Mesenchymal stem cell (in vitro differentiated cells and primary cell): ENCODE measurements around the gene ENPP1.

Experiments
- DNase-seq: peaks from one replicate; pipeline ENCODE4 v3.0.0-alpha.2; 2013
- H2AFZ ChIP-seq: one replicate; pipeline ENCODE4 v1.6.1; 2013; ENCODE audit warnings: low read depth, mild to moderate bottlenecking, control low read depth, inconsistent platforms, low read length, moderate library complexity
- H2AK5ac ChIP-seq: 2 replicates; pipeline ENCODE4 v1.6.1; 2013; ENCODE audit warnings: low read length, moderate library complexity, mild to moderate bottlenecking, inconsistent platforms; ENCODE audit not compliant: severe bottlenecking
- H2BK120ac ChIP-seq: one replicate; pipeline ENCODE4 v1.6.1; 2013; ENCODE audit warnings: low read depth, mild to moderate bottlenecking, inconsistent platforms, low read length, moderate library complexity
- H2BK12ac ChIP-seq, 2 experiments: one replicate each; pipeline ENCODE4 v1.6.1; 2013; ENCODE audit warnings: inconsistent platforms in 2 of 2, low read length in 2 of 2, mild to moderate bottlenecking in 2 of 2, moderate library complexity in 2 of 2, control low read depth in 1 of 2
- H2BK15ac ChIP-seq: one replicate; pipeline ENCODE4 v1.6.1; 2013; ENCODE audit warnings: mild to moderate bottlenecking, low read depth, inconsistent platforms; ENCODE audit not compliant: poor library complexity, severe bottlenecking
- H2BK5ac ChIP-seq: 2 replicates; pipeline ENCODE4 v1.6.1; 2013; ENCODE audit warnings: low read depth, mild to moderate bottlenecking, low read length, control low read depth, inconsistent platforms; ENCODE audit not compliant: poor library complexity, severe bottlenecking
- H3K14ac ChIP-seq, 2 experiments: one replicate each; pipeline ENCODE4 v1.6.1; 2013; ENCODE audit warnings: inconsistent platforms in 2 of 2, low read length in 2 of 2, control low read depth in 1 of 2, mild to moderate bottlenecking in 1 of 2, moderate library complexity in 1 of 2
- H3K18ac ChIP-seq, 2 experiments: one replicate each; pipeline ENCODE4 v1.6.1; 2013; ENCODE audit warnings: inconsistent platforms in 2 of 2, low read length in 2 of 2, control low read depth in 1 of 2, low read depth in 1 of 2, mild to moderate bottlenecking in 1 of 2
- H3K23ac ChIP-seq, 2 experiments: one replicate each; pipeline ENCODE4 v1.6.1; 2013; ENCODE audit warnings: inconsistent platforms in 2 of 2, low read length in 2 of 2, mild to moderate bottlenecking in 2 of 2, moderate library complexity in 2 of 2, control low read depth in 1 of 2
- H3K27ac ChIP-seq: 2 replicates; pipeline ENCODE4 v1.5.1; 2013; ENCODE audit warnings: mild to moderate bottlenecking, moderate library complexity, low read length, control low read depth, inconsistent platforms; ENCODE audit not compliant: poor library complexity, severe bottlenecking
- H3K27me3 ChIP-seq, 2 experiments: 2 replicates each; pipeline versions ENCODE4 v1.6.1 to v1.7.0; 2013; ENCODE audit warnings: low read length in 2 of 2, mild to moderate bottlenecking in 2 of 2, moderate library complexity in 2 of 2, control low read depth in 1 of 2, inconsistent platforms in 1 of 2; ENCODE audit not compliant: control insufficient read depth in 1 of 2, insufficient read depth in 1 of 2
- H3K36me3 ChIP-seq, 2 experiments: 2 replicates each; pipeline versions ENCODE4 v1.6.1 to v1.7.0; 2013; ENCODE audit warnings: low read length in 2 of 2, control low read depth in 1 of 2, inconsistent platforms in 1 of 2, low read depth in 1 of 2, mild to moderate bottlenecking in 1 of 2; ENCODE audit not compliant: insufficient read depth in 2 of 2, control insufficient read depth in 1 of 2
- H3K4ac ChIP-seq, 2 experiments: one replicate each; pipeline ENCODE4 v1.6.1; 2013; ENCODE audit warnings: inconsistent platforms in 2 of 2, low read length in 2 of 2, mild to moderate bottlenecking in 2 of 2, moderate library complexity in 2 of 2, control low read depth in 1 of 2, low read depth in 1 of 2
- H3K4me1 ChIP-seq: 2 replicates; pipeline ENCODE4 v1.6.1; 2013; ENCODE audit warnings: low read depth, low read length, control low read depth; ENCODE audit not compliant: control insufficient read depth, insufficient read depth
- H3K4me2 ChIP-seq: 2 replicates; pipeline ENCODE4 v1.6.1; 2013; ENCODE audit warnings: low read length, mild to moderate bottlenecking, inconsistent platforms; ENCODE audit not compliant: poor library complexity, severe bottlenecking
- H3K4me3 ChIP-seq, 2 experiments: 2 replicates each; pipeline versions ENCODE4 v1.5.1 to v1.7.0; 2013; ENCODE audit warnings: low read length in 2 of 2, mild to moderate bottlenecking in 2 of 2, control low read depth in 1 of 2, low read depth in 1 of 2; ENCODE audit not compliant: insufficient read depth in 1 of 2
- H3K79me1 ChIP-seq: replicated peaks from 2 replicates; pipeline ENCODE4 v1.6.1; 2013; ENCODE audit warnings: mild to moderate bottlenecking, control low read depth, low read length, inconsistent platforms; ENCODE audit not compliant: poor library complexity, severe bottlenecking
- H3K9ac ChIP-seq: 2 replicates; pipeline ENCODE4 v1.7.0; 2013; ENCODE audit warnings: mild to moderate bottlenecking, low read length, moderate library complexity
- H3K9me3 ChIP-seq: 2 replicates; pipeline ENCODE4 v1.7.0; 2013; ENCODE audit warnings: mild to moderate bottlenecking, low read length; ENCODE audit not compliant: control insufficient read depth
- H4K8ac ChIP-seq: one replicate; pipeline ENCODE4 v1.6.1; 2013; ENCODE audit warnings: inconsistent platforms, mild to moderate bottlenecking, low read length, moderate library complexity
- H4K91ac ChIP-seq: one replicate; pipeline ENCODE4 v1.6.1; 2013; ENCODE audit warnings: mild to moderate bottlenecking, low read length, inconsistent platforms
- WGBS: methylation state at CpG from one replicate; pipeline ENCODE4 v1.1.7; 2013; ENCODE audit warnings: mixed read lengths; 5-methylcytosine and 5-hydroxymethylcytosine counted together

Gene ENPP1

GRCh38 chr6:131861381-131861780 is 53.6 kb downstream of the ENPP1 start:
- WGBS, result no CpG with 5 or more reads among the region's 1 CpG
- H3K27ac ChIP-seq, result peak overlapping the region; percentile 69
- H3K4me2 ChIP-seq, result no peak overlapping the region

GRCh38 chr6:131862476-131862875 is 54.7 kb downstream of the ENPP1 start:
- peaks cover 3% of the 10 kb centered on the region for H3K4me1 ChIP-seq
- no peak overlapping the region for H3K9ac ChIP-seq
- H4K91ac ChIP-seq, result no peak overlapping the region
- H4K8ac ChIP-seq, result no peak overlapping the region
- no peak overlapping the region for H2BK5ac ChIP-seq
- H3K4me3 ChIP-seq, result no peak overlapping the region
- no peak overlapping the region for H3K18ac ChIP-seq
- H3K4ac ChIP-seq, result no peak overlapping the region
- H2BK12ac ChIP-seq, result no peak overlapping the region
- no peak overlapping the region for H3K23ac ChIP-seq
- H2AFZ ChIP-seq, result no peak overlapping the region
- H3K27me3 ChIP-seq, result no peaks in the 10 kb centered on the region
- H3K14ac ChIP-seq, result no peak overlapping the region
- no peaks in the 10 kb centered on the region for H3K36me3 ChIP-seq
- peak overlapping the region; percentile 83 for H2AK5ac ChIP-seq
- H3K27ac ChIP-seq, result no peak overlapping the region
- H3K79me1 ChIP-seq, result no peaks in the 10 kb centered on the region
- DNase-seq, result no peak
- H3K4me2 ChIP-seq, result no peak overlapping the region
- H3K9me3 ChIP-seq, result no peaks in the 10 kb centered on the region
- no peak overlapping the region for H2BK15ac ChIP-seq
- H2BK120ac ChIP-seq, result peak overlapping the region; percentile 79
- 95% methylated on average over 4 of the region's 5 CpGs for WGBS

More at GRCh38 chr6:131861381-131861780, 53.6 kb downstream of the ENPP1 start:
- H3K36me3 ChIP-seq, result no peaks in the 10 kb centered on the region
- no peaks in the 10 kb centered on the region for H3K9me3 ChIP-seq
- no peaks in the 10 kb centered on the region for H3K79me1 ChIP-seq
- no peak overlapping the region for H3K14ac ChIP-seq
- H3K4ac ChIP-seq, result no peak overlapping the region
- no peak overlapping the region for H2BK12ac ChIP-seq
- H2AK5ac ChIP-seq, result no peak overlapping the region
- H4K8ac ChIP-seq, result no peak overlapping the region
- H2BK5ac ChIP-seq, result peak overlapping the region; percentile 73
- H3K23ac ChIP-seq, result no peak overlapping the region
- H2AFZ ChIP-seq, result no peak overlapping the region
- DNase-seq, result peak; percentile 20
- no peak overlapping the region for H3K18ac ChIP-seq
- H3K4me3 ChIP-seq, result no peak overlapping the region
- H2BK15ac ChIP-seq, result no peak overlapping the region
- no peaks in the 10 kb centered on the region for H3K27me3 ChIP-seq
- no peak overlapping the region for H3K9ac ChIP-seq
- peaks cover 3% of the 10 kb centered on the region for H3K4me1 ChIP-seq
- H4K91ac ChIP-seq, result no peak overlapping the region
- H2BK120ac ChIP-seq, result no peak overlapping the region

GRCh38 chr6:131867744-131868143 is 59.9 kb downstream of the ENPP1 start:
- H3K27ac ChIP-seq, result no peak overlapping the region
- no peak overlapping the region for H4K91ac ChIP-seq
- H3K4me3 ChIP-seq, result no peak overlapping the region
- no peak overlapping the region for H2AFZ ChIP-seq
- no CpG with 5 or more reads among the region's 1 CpG for WGBS
- no peak overlapping the region for H2BK120ac ChIP-seq
- no peak overlapping the region for H2BK15ac ChIP-seq
- no peaks in the 10 kb centered on the region for H3K79me1 ChIP-seq
- H3K27me3 ChIP-seq, result no peaks in the 10 kb centered on the region
- peaks cover 3% of the 10 kb centered on the region for H3K4me1 ChIP-seq
- no peak overlapping the region for H4K8ac ChIP-seq
- H3K4me2 ChIP-seq, result no peak overlapping the region
- H3K14ac ChIP-seq, result no peak overlapping the region
- no peaks in the 10 kb centered on the region for H3K36me3 ChIP-seq
- H3K9ac ChIP-seq, result no peak overlapping the region
- H3K9me3 ChIP-seq, result no peaks in the 10 kb centered on the region
- DNase-seq, result peak; percentile 25
- no peak overlapping the region for H3K23ac ChIP-seq
- no peak overlapping the region for H2AK5ac ChIP-seq
- no peak overlapping the region for H2BK5ac ChIP-seq
- H3K18ac ChIP-seq, result no peak overlapping the region
- no peak overlapping the region for H2BK12ac ChIP-seq
- H3K4ac ChIP-seq, result no peak overlapping the region

GRCh38 chr6:131868836-131869235 is 61.0 kb downstream of the ENPP1 start:
- no peak overlapping the region for H3K18ac ChIP-seq
- H3K4me2 ChIP-seq, result no peak overlapping the region
- H2BK12ac ChIP-seq, result no peak overlapping the region
- no peak overlapping the region for H2BK120ac ChIP-seq
- no peak overlapping the region for H3K4me3 ChIP-seq
- H2BK5ac ChIP-seq, result no peak overlapping the region
- no peak overlapping the region for H3K14ac ChIP-seq
- H3K9me3 ChIP-seq, result no peaks in the 10 kb centered on the region
- no peak overlapping the region for H3K23ac ChIP-seq
- H3K36me3 ChIP-seq, result no peaks in the 10 kb centered on the region
- peaks cover 3% of the 10 kb centered on the region for H3K4me1 ChIP-seq
- peak overlapping the region; percentile 53 for H3K27ac ChIP-seq
- H3K79me1 ChIP-seq, result no peaks in the 10 kb centered on the region
- no peak overlapping the region for H4K91ac ChIP-seq
- H2AFZ ChIP-seq, result no peak overlapping the region
- no peak overlapping the region for H3K4ac ChIP-seq
- no peak overlapping the region for H3K9ac ChIP-seq
- no peaks in the 10 kb centered on the region for H3K27me3 ChIP-seq
- WGBS, result 100% methylated on average over 1 of the region's 3 CpGs
- H2BK15ac ChIP-seq, result no peak overlapping the region
- H4K8ac ChIP-seq, result no peak overlapping the region
- no peak for DNase-seq
- no peak overlapping the region for H2AK5ac ChIP-seq
